ENCODE data around the gene EHD2. TPM values are rescaled to one million over a fixed set of nuclear protein-coding genes. Genes with fewer than 3 reads are reported as not detected.

EHD2 gene
- total RNA-seq, 4 donors from 2014 or later = 149 to 383 (median 159) TPM

DNA sequence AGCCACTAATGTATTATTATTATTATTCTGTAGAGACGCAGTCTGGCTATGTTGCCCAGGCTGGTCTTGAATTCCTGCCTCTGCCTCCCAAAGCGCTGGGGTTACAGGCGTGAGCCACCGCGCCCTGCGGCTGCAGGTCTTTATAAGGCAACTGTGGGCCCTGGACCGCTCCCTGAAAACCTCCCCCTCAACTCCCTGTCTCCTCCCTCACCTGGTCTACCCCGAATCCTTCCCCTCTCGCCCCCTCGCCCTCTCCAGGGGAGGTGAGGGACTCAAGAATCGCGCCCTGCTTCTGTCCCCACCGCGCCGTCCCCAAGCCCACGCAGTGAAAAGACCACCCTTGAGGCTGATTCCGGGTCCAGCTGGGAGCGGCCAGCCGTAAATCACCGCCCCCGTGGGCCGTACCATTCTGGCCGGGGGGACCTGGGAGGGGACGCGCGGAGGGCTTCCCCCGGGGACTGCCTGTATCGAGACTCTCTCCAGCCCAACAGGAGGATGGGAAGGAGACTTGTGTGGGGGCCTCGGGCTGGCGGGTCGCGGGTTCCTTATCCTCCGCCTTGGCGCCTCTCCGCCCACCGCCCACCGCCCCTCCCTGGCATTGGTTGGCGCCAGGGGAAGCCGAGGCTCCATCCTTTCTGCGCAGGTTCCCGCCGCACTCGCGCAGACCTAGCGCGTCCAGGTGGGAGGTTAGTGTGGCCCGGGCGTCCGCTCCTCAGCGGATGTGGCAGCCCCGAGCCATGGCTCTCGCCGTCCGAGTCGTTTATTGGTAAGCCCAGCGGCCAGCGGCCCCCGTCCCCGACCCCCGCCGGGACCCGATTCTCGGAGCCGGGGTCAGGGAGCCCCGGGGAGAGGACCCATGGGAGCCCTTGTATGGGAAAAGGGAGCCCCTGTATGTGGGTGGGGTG is 65.1 kb downstream of the EHD2 start, which contains the start of gene SELENOW:
Gene SELENOW, plus strand, starts transcription at position 655 of the 905 bp plus-strand sequence. Its CDS starts 83 bp downstream, at position 738.
- H3K9me3 ChIP-seq = no peaks in the 10 kb centered on the region
- H3K36me3 ChIP-seq = peaks cover 0 to 24% of the 10 kb centered on the region in 2 donors
- H3K4me1 ChIP-seq = peaks cover 3 to 56% (median 24%) of the 10 kb centered on the region in 3 donors
- no peaks in the 10 kb centered on the region for H3K27me3 ChIP-seq
- WGBS, 2 donors (ENCODE audit: low coverage in 1 of 2) = 0 to 6% methylated on average over 3 to 7 of the region's 65 CpGs
- no peak for TF ChIP-seq EP300 (IDR thresholded peaks at IDR 0.05)
- TF ChIP-seq POLR2AphosphoS5 (IDR thresholded peaks at IDR 0.05) = peak; percentile 99
- TF ChIP-seq POLR2A (IDR thresholded peaks at IDR 0.05) = peak; percentile 96 to 97
- TF ChIP-seq, protein P1, sequence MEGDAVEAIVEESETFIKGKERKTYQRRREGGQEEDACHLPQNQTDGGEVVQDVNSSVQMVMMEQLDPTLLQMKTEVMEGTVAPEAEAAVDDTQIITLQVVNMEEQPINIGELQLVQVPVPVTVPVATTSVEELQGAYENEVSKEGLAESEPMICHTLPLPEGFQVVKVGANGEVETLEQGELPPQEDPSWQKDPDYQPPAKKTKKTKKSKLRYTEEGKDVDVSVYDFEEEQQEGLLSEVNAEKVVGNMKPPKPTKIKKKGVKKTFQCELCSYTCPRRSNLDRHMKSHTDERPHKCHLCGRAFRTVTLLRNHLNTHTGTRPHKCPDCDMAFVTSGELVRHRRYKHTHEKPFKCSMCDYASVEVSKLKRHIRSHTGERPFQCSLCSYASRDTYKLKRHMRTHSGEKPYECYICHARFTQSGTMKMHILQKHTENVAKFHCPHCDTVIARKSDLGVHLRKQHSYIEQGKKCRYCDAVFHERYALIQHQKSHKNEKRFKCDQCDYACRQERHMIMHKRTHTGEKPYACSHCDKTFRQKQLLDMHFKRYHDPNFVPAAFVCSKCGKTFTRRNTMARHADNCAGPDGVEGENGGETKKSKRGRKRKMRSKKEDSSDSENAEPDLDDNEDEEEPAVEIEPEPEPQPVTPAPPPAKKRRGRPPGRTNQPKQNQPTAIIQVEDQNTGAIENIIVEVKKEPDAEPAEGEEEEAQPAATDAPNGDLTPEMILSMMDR (IDR thresholded peaks at IDR 0.05) = no peak
- peak within 1 kb of the TSS; percentile 93 to 98 (median 96) for H3K27ac ChIP-seq
- peak within 1 kb of the TSS; percentile 81 to 93 for H3K4me3 ChIP-seq
- ATAC-seq = peak; percentile 85

DNA sequence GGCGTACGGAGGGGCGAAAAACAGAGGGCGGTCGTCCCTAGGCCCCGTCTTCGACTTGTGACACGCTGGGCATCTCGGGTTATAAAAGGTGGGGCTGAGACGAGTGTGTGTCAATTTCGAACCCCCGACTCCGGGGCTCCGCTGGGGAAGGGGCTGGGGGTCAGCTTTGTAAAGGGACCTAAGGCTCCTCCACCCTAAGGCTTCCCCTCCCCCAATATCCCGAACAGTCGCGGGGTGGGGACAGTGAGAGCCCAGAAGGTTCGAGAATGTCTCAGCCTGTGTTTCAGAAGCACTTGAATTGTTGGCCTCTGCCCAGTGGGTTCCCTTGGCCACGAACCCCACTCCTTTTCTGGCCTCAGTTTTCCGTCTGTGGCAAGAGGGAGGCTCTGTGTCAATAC is 65.7 kb downstream of the EHD2 start:
- Histone ChIP-seq H3K4me3 (peak overlapping the region; percentile 81 to 93), H3K36me3 (peaks cover 0 to 31% of the 10 kb centered on the region in 2 donors), H3K27ac (peak overlapping the region; percentile 93 to 98 (median 96)), H3K9me3 (no peaks in the 10 kb centered on the region), H3K4me1 (peaks cover 3 to 62% (median 24%) of the 10 kb centered on the region in 3 donors), H3K27me3 (no peaks in the 10 kb centered on the region)
- WGBS, 2 donors (ENCODE audit: low coverage in 1 of 2) = 0% methylated on average over 3 of the region's 20 CpGs; no CpG with 5 or more reads in 1 of the 2 donors
- peak; percentile 14 for ATAC-seq
- TF ChIP-seq, protein P1 (IDR thresholded peaks at IDR 0.05) = no peak
- TF ChIP-seq POLR2A (IDR thresholded peaks at IDR 0.05) (no peak), EP300 (IDR thresholded peaks at IDR 0.05) (no peak), POLR2AphosphoS5 (IDR thresholded peaks at IDR 0.05) (no peak)

DNA sequence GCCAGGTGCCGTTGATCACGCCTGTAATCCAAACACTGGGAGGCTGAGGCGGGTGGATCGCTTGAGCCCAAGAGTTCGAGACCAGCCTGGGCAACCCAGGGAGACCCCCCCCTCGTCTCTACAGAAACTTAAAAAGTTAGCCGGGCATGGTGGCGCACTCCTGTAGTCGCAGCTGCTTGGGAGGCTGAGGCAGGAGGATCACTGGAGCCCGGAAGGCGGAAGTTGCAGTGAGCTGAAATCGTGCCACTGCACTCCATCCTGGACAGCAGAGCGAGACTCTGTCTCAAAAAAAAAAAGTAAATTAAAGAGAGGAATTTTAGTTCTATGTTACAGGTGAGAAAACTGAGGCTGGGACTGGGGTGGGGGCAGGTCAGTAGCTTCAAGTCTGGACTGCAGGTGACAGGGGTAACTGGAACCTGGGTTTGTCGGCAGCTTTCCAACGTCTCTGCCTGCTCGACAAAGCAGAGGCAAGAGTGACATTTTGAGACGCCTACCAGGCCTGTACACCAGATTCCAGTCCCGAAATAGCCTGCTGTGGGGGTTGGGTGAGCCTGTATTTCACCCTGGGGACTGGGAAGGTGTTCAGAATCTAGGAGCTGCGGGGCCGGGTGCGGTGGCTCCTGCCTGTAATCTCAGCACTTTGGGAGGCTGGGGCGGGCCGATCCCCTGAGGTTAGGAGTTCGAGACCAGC is 66.4 kb downstream of the EHD2 start:
- TF ChIP-seq POLR2A (IDR thresholded peaks at IDR 0.05) = peak; percentile 17
- TF ChIP-seq POLR2AphosphoS5 (IDR thresholded peaks at IDR 0.05) = peak; percentile 75
- no peak for TF ChIP-seq EP300 (IDR thresholded peaks at IDR 0.05)
- TF ChIP-seq, protein P1 (IDR thresholded peaks at IDR 0.05) = no peak
- WGBS, 2 donors (ENCODE audit: low coverage in 1 of 2) = 12 to 25% methylated on average over 7 to 13 of the region's 24 CpGs
- peak overlapping the region; percentile 81 to 93 for H3K4me3 ChIP-seq
- peak; percentile 43 for ATAC-seq
- peaks cover 3 to 69% (median 24%) of the 10 kb centered on the region in 3 donors for H3K4me1 ChIP-seq
- no peaks in the 10 kb centered on the region for H3K27me3 ChIP-seq
- peaks cover 0 to 38% of the 10 kb centered on the region in 2 donors for H3K36me3 ChIP-seq
- no peaks in the 10 kb centered on the region for H3K9me3 ChIP-seq
- peak overlapping the region; percentile 93 to 98 (median 96) for H3K27ac ChIP-seq

DNA sequence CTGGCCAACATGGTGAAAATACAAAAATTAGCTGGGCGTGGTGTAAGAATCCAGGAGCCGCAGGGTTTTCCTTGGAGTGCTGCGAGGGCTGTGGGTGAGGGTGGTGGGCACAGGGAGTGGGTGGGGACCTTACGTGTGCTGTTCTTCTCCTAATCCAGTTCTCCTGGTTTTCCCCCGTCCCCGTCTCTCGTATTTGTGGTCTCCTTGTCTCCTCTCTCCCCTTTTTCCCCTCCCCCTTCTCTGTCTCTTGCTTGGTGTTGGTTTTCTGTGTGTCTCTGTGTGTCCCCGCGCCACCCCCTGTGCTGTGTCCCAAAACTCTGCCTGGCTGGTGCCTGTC is 67.0 kb downstream of the EHD2 start:
- no peak for TF ChIP-seq POLR2A (IDR thresholded peaks at IDR 0.05)
- TF ChIP-seq, protein P1 (IDR thresholded peaks at IDR 0.05) = no peak
- no peak for TF ChIP-seq POLR2AphosphoS5 (IDR thresholded peaks at IDR 0.05)
- no peak for TF ChIP-seq EP300 (IDR thresholded peaks at IDR 0.05)

More for the DNA sequence above, 67.0 kb downstream of the EHD2 start:
- peaks cover 0 to 43% of the 10 kb centered on the region in 2 donors for H3K36me3 ChIP-seq
- peak overlapping the region; percentile 81 to 93 for H3K4me3 ChIP-seq
- 34% methylated on average over 7 of the region's 9 CpGs; no CpG with 5 or more reads in 1 of the 2 donors for WGBS, 2 donors (ENCODE audit: low coverage in 1 of 2)
- H3K27ac ChIP-seq = peak overlapping the region; percentile 93 to 98 (median 96)
- H3K9me3 ChIP-seq = no peaks in the 10 kb centered on the region
- H3K27me3 ChIP-seq = no peaks in the 10 kb centered on the region
- H3K4me1 ChIP-seq = peaks cover 3 to 69% (median 24%) of the 10 kb centered on the region in 3 donors
- ATAC-seq = no peak

All from gastroesophageal sphincter (tissue), 4 donors.